MM.1S (cell line): ENCODE data around the gene ST3GAL3.

ENCODE experiments used
- DNase-seq: peaks from one replicate; pipeline ENCODE4 v3.0.0-alpha.2; 2015
- H2AFZ ChIP-seq: fragments of 300-600 bp; sonication (generic); 2 replicates; pipeline ENCODE4 v1.6.0; 2016; ENCODE audit warnings: antibody characterized with exemption, low read length
- H3F3A ChIP-seq: fragments of 300-600 bp; sonication (generic); 2 replicates; pipeline ENCODE4 v1.6.1; 2016; ENCODE audit warnings: mild to moderate bottlenecking, antibody characterized with exemption, low read length, moderate library complexity, mixed read lengths; ENCODE audit not compliant: insufficient read depth
- H3K27ac ChIP-seq: fragments of 300-600 bp; sonication (generic); 2 replicates; pipeline ENCODE4 v1.5.1; 2016; ENCODE audit warnings: mild to moderate bottlenecking, low read length
- H3K27me3 ChIP-seq: fragments of 300-600 bp; sonication (generic); replicated peaks from 2 replicates; pipeline ENCODE4 v1.6.0; 2016; ENCODE audit warnings: low read length; ENCODE audit not compliant: insufficient read depth
- H3K36me3 ChIP-seq: fragments of 300-600 bp; sonication (generic); replicated peaks from 2 replicates; pipeline ENCODE4 v1.6.1; 2016; ENCODE audit warnings: mild to moderate bottlenecking, low read length, mixed read lengths; ENCODE audit not compliant: insufficient read depth
- H3K4me1 ChIP-seq: fragments of 300-600 bp; sonication (generic); 2 replicates; pipeline ENCODE4 v1.6.1; 2016; ENCODE audit warnings: low read length, mixed read lengths
- H3K4me2 ChIP-seq: fragments of 300-600 bp; sonication (generic); 2 replicates; pipeline ENCODE4 v1.6.0; 2016; ENCODE audit warnings: low read depth, low read length
- H3K4me3 ChIP-seq: fragments of 300-600 bp; sonication (generic); 2 replicates; pipeline ENCODE4 v1.5.1; 2016; ENCODE audit warnings: low read length, mixed read lengths
- H3K79me2 ChIP-seq: fragments of 300-600 bp; sonication (generic); 2 replicates; pipeline ENCODE4 v1.6.1; 2016; ENCODE audit warnings: mixed run types, low read length, mixed read lengths
- H3K9ac ChIP-seq: fragments of 300-600 bp; sonication (generic); 2 replicates; pipeline ENCODE4 v1.6.1; 2016; ENCODE audit warnings: low read length, mixed read lengths
- H3K9me2 ChIP-seq: fragments of 300-600 bp; sonication (generic); replicated peaks from 2 replicates; pipeline ENCODE4 v1.6.1; 2016; ENCODE audit warnings: mild to moderate bottlenecking, low read length, mixed read lengths; ENCODE audit not compliant: insufficient read depth
- H3K9me3 ChIP-seq: fragments of 300-600 bp; sonication (generic); replicated peaks from 2 replicates; pipeline ENCODE4 v1.6.1; 2016; ENCODE audit warnings: mild to moderate bottlenecking, low read length, mixed read lengths; ENCODE audit not compliant: insufficient read depth
- H4K20me1 ChIP-seq: fragments of 300-600 bp; sonication (generic); 2 replicates; pipeline ENCODE4 v1.6.1; 2016; ENCODE audit warnings: mild to moderate bottlenecking, low read length, moderate library complexity, mixed read lengths; ENCODE audit not compliant: insufficient read depth
- EZH2 ChIP-seq: fragments of 300-600 bp; sonication (generic); optimal IDR thresholded peaks from 2 replicates; pipeline ENCODE3; 2017; ENCODE audit warnings: low read depth, mild to moderate bottlenecking, antibody characterized with exemption, low read length, mixed read lengths
- EZH2phosphoT487 ChIP-seq: fragments of 300-600 bp; sonication (generic); IDR thresholded peaks from 2 replicates; pipeline ENCODE4 v1.6.1; 2018; ENCODE audit warnings: antibody characterized with exemption, low read length
- TF ChIP-seq, protein P1 (sequence below): fragments of 300-600 bp; sonication (generic); IDR thresholded peaks from 2 replicates; pipeline ENCODE4 v1.5.1; 2016; ENCODE audit warnings: antibody characterized with exemption, low read length, mixed read lengths

Gene ST3GAL3

DNA sequence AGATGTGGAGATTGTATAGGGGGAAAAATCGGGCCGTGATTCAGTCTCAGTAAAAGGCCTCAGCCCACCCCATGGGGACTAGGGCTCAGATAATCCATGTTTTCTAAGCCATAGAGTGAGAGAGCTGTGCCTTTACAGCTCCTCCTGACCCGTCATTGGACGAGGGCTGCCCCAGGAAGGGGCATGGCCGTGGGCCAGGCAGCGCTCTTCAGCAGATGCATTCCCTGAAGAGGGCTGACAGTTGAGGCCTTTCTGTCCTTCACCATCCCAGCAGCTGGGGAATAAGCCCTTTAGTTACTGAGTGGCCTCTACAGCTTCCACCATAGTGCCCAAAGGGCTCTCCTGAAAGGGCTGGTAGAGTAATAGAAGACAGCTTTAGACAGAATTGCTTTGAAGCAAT lies 57.2 kb downstream of the ST3GAL3 start:
- H3K79me2 ChIP-seq, result 0 out of 2 replicates have a peak, but pooled peaks cover 3% of the 10 kb centered on the region
- no peaks in the 10 kb centered on the region for H3K4me1 ChIP-seq
- H3K4me2 ChIP-seq, result no peak overlapping the region
- no peak for DNase-seq
- no peaks in the 10 kb centered on the region for H4K20me1 ChIP-seq
- no peak overlapping the region for H3K4me3 ChIP-seq
- H3K36me3 ChIP-seq, result no peaks in the 10 kb centered on the region
- no peak overlapping the region for H3K9ac ChIP-seq
- no peaks in the 10 kb centered on the region for H3K9me2 ChIP-seq
- no peak overlapping the region for H2AFZ ChIP-seq
- TF ChIP-seq EZH2phosphoT487 (no peak), EZH2 (no peak)
- TF ChIP-seq, protein P1, sequence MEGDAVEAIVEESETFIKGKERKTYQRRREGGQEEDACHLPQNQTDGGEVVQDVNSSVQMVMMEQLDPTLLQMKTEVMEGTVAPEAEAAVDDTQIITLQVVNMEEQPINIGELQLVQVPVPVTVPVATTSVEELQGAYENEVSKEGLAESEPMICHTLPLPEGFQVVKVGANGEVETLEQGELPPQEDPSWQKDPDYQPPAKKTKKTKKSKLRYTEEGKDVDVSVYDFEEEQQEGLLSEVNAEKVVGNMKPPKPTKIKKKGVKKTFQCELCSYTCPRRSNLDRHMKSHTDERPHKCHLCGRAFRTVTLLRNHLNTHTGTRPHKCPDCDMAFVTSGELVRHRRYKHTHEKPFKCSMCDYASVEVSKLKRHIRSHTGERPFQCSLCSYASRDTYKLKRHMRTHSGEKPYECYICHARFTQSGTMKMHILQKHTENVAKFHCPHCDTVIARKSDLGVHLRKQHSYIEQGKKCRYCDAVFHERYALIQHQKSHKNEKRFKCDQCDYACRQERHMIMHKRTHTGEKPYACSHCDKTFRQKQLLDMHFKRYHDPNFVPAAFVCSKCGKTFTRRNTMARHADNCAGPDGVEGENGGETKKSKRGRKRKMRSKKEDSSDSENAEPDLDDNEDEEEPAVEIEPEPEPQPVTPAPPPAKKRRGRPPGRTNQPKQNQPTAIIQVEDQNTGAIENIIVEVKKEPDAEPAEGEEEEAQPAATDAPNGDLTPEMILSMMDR, result no peak
- H3K27me3 ChIP-seq, result no peaks in the 10 kb centered on the region
- no peaks in the 10 kb centered on the region for H3K9me3 ChIP-seq
- H3F3A ChIP-seq, result no peaks in the 10 kb centered on the region
- no peak overlapping the region for H3K27ac ChIP-seq

DNA sequence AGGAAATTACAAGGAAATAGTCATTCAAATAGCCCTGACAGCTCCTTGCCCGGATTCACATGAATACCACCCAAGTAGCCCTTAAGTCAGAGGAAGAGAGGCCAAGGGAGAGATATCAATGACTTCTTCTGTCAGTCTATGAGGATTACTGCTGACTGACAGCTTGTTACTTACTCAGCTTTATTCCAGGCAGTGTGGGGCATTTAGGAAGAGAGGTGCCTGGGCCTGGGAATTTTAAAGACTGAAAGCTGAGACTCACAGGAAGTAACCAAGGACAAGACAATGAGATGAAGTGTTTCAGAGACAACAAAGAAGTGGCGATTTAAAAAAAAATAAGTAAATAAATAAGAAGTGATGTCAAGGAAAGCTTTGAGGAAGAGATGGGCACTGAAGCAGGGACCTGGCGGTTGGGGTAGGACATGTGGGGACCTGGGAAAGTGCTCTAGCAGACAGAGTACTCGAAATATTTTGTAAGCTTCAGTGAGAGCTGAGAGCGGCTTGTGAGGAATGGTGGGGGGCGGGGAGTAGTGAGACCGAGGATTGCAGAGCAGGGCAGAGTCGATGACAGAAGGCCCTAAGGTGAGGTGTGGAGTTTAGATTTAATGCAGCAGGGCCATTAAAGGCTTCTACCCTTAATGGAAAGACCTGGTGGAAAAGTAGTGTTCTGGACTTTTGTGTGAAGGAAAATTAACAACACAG lies 58.9 kb downstream of the ST3GAL3 start:
- H3K9me3 ChIP-seq, result no peaks in the 10 kb centered on the region
- no peaks in the 10 kb centered on the region for H3K4me1 ChIP-seq
- H3K9me2 ChIP-seq, result no peaks in the 10 kb centered on the region
- H2AFZ ChIP-seq, result no peak overlapping the region
- no peaks in the 10 kb centered on the region for H3F3A ChIP-seq
- no peaks in the 10 kb centered on the region for H4K20me1 ChIP-seq
- no peak overlapping the region for H3K27ac ChIP-seq
- H3K27me3 ChIP-seq, result no peaks in the 10 kb centered on the region
- H3K79me2 ChIP-seq, result 0 out of 2 replicates have a peak, but pooled peaks cover 3% of the 10 kb centered on the region
- no peak overlapping the region for H3K4me3 ChIP-seq
- H3K9ac ChIP-seq, result no peak overlapping the region
- no peaks in the 10 kb centered on the region for H3K36me3 ChIP-seq
- no peak for TF ChIP-seq EZH2phosphoT487
- TF ChIP-seq, protein P1, result no peak
- no peak for TF ChIP-seq EZH2
- no peak overlapping the region for H3K4me2 ChIP-seq
- DNase-seq, result no peak

DNA sequence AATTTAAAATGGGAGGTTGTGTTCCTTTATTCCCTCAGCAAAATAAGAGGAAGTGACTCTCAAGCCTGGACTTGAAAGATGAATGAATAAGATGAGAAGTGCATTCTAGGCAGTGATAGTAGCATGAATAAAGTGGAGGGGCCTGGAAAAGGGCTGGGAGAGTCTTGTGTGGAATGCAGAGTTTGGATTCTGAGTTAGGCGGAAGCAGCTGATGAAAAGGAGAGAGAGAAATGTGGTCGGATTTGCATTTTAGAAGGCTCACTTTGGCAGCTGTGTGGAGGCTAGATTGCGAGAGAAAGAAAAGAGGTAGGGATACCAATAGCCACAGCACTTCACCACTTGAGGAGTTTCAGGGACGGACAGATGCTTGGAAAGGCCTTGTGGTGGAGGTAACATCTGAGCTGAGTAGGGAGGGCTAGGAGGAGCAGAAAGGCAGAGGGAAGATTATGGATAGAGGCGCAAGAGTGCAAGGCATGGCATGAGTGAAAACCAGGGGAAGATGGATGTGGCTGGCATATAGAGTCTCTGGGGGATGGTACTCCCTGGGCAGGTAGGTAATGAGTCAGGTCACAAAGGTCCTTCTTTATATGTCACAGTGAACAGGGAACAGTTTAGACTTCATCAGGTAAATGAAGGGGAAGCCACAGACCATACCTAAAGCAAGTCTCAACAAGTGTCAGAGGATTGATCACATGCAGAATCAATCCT lies 59.6 kb downstream of the ST3GAL3 start:
- Histone ChIP-seq H3K9ac (no peak overlapping the region), H4K20me1 (no peaks in the 10 kb centered on the region), H3K4me3 (no peak overlapping the region), H3K9me2 (no peaks in the 10 kb centered on the region), H3K36me3 (no peaks in the 10 kb centered on the region), H3K27me3 (no peaks in the 10 kb centered on the region), H3K27ac (no peak overlapping the region), H3K9me3 (no peaks in the 10 kb centered on the region), H3K4me1 (no peaks in the 10 kb centered on the region), H3F3A (no peaks in the 10 kb centered on the region), H2AFZ (no peak overlapping the region), H3K79me2 (0 out of 2 replicates have a peak, but pooled peaks cover 3% of the 10 kb centered on the region), H3K4me2 (no peak overlapping the region)
- no peak for DNase-seq
- TF ChIP-seq, protein P1, result no peak
- no peak for TF ChIP-seq EZH2phosphoT487
- no peak for TF ChIP-seq EZH2
